Islet precursor cell (in vitro differentiated cells): ENCODE results near the gene UPK3BL2.
"Not testable (repeated sequence)": the region's sequence is repeated elsewhere in the genome, so short reads cannot be mapped to it uniquely, and the experiment has no call there.

Experiments used
- DNase-seq: peaks from one replicate; pipeline ENCODE4 v3.0.0-alpha.2; 2018

The UPK3BL2 gene

DNA sequence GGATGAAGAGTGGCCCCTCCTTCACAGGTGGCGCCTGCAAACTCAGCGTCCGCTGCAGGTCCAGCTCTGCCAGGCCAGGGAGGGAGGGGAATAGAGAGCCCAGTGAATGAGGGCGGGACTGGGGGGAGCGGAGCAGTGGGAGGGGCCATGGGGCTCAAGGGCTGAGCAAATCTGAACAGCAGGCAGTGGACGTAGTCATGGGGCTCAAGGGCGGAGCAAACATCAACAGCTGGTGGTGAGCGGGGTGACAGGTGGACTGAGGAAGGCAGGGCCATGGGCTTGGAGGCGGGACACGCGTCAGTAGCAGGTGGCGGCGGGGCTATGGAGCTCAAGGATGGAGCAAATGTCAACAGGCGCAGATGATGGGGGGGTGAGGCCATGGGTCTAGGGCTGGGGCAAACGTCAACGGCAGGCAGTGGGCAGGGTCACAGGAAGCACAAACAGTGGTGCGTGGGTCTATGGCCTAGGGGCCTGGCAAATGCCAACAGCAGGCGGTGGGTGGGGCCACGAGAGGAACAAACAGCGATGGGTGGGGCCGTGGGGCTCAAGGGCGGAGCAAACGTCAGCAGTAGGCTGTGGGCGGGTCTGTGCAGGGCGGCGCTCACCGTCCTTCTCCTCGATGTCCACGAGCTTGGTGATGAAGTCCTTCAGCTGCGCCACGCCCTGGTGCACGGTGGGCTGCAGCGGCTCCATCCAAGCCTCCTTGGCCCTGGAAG lies 50.1 kb downstream of the UPK3BL2 start:
- not testable (repeated sequence) for DNase-seq

DNA sequence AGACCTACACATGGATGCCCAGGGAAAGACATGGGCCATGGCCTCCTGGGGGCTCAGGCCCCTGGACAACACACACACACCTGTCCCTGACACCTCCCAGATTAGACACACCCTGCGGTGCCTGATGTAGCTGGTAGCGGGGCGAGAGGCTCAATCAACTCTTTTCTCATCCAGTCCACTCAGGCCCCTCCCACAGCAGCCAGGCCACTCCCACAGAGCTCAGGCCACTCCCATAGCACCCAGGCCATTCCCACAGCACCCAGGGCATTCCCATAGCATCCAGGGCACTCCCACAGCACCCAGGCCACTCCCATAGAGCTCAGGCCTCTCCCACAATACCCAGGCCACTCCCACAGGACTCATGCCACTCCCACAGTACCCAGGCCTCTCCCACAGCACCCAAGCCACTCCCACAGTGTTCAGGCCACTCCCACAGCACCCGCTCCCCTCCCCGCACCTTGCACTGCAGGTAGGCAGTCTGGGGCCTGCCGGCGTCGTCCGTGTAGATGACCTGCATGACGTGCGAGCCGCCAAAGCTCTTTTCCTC lies 52.9 kb downstream of the UPK3BL2 start:
- DNase-seq = not testable (repeated sequence)
